LNCaP clone FGC (cell line): ENCODE data around the gene NMRK2.
"Not testable (repeated sequence)": the region's sequence is repeated elsewhere in the genome, so short reads cannot be mapped to it uniquely, and the experiment has no call there.

ENCODE experiments used
- DNase-seq: peaks from one replicate; pipeline ENCODE4 v3.0.0-alpha.2; 2011; ENCODE audit warnings: low read depth
- H3K4me3 ChIP-seq: 2 replicates; pipeline ENCODE4 v1.5.1; 2011; ENCODE audit warnings: mild to moderate bottlenecking, low read depth, low read length, control low read depth
- TF ChIP-seq, protein P1 (sequence below): IDR thresholded peaks from 2 replicates; pipeline ENCODE4 v1.5.1; 2012; ENCODE audit warnings: mild to moderate bottlenecking; ENCODE audit not compliant: control insufficient read depth, insufficient read depth; ENCODE audit errors: extremely low read depth

Gene NMRK2

DNA sequence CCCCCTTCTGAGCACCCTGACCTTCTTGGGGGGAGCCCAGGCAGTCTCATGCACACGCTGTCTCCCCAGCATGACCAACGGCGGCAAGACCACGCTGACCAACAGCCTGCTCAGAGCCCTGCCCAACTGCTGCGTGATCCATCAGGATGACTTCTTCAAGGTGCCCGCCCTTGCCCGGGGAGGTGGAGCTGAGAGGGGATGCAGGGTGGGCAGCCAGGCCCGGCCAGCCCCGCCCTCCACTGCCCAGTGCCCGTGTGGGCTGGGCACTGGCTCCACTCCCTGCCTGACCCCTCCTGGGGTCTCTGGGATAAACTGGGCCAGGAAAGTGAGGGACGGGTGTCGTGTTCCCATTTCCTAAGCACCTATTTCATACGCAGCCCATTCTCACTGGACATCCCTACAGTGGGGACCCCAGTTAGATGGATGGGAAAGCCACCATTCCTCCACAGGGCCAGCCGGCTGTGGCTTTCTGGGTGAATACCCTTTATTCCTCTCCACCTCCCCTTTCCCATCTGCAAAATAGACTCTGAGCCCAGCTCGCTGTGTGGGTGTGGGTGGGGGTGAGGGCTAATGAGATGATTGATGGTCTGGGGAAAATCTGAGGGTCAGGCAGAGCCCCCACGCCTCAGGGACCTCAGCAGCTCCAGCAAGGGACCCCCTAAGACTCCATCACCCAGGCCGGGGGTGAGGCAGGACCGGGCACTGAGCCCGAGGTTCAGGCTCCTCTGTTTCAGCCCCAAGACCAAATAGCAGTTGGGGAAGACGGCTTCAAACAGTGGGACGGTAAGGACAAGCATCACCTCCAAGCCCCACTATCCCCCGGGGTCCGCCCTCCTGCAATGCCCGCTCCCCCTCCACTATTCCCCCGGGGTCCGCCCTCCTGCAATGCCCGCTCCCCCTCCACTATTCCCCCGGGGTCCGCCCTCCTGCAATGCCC is 3.9 kb downstream of the NMRK2 start:
- no peak overlapping the region for H3K4me3 ChIP-seq
- no peak for DNase-seq
- TF ChIP-seq, protein P1, sequence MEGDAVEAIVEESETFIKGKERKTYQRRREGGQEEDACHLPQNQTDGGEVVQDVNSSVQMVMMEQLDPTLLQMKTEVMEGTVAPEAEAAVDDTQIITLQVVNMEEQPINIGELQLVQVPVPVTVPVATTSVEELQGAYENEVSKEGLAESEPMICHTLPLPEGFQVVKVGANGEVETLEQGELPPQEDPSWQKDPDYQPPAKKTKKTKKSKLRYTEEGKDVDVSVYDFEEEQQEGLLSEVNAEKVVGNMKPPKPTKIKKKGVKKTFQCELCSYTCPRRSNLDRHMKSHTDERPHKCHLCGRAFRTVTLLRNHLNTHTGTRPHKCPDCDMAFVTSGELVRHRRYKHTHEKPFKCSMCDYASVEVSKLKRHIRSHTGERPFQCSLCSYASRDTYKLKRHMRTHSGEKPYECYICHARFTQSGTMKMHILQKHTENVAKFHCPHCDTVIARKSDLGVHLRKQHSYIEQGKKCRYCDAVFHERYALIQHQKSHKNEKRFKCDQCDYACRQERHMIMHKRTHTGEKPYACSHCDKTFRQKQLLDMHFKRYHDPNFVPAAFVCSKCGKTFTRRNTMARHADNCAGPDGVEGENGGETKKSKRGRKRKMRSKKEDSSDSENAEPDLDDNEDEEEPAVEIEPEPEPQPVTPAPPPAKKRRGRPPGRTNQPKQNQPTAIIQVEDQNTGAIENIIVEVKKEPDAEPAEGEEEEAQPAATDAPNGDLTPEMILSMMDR = no peak

DNA sequence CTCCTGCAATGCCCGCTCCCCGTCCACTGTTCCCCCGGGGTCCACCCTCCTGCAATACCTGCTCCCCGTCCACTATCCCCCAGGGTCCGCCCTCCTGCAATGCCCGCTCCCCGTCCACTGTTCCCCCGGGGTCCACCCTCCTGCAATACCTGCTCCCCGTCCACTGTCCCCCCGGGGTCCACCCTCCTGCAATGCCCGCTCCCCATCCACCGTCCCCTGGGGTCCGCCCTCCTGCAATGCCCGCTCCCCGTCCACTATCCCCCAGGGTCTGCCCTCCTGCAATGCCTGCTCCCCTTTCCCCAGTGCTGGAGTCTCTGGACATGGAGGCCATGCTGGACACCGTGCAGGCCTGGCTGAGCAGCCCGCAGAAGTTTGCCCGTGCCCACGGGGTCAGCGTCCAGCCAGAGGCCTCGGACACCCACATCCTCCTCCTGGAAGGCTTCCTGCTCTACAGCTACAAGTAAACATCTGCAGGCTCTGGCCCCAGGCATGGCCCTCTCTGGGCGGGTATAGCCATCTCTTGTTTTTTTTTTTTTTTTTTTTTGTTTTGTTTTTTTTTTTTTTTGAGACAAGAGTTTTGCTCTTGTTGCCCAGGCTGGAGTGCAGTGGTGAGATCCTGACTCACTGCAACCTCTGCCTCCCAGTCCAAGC is 5.6 kb downstream of the NMRK2 start:
- not testable (repeated sequence) for DNase-seq, H3K4me3 ChIP-seq

DNA sequence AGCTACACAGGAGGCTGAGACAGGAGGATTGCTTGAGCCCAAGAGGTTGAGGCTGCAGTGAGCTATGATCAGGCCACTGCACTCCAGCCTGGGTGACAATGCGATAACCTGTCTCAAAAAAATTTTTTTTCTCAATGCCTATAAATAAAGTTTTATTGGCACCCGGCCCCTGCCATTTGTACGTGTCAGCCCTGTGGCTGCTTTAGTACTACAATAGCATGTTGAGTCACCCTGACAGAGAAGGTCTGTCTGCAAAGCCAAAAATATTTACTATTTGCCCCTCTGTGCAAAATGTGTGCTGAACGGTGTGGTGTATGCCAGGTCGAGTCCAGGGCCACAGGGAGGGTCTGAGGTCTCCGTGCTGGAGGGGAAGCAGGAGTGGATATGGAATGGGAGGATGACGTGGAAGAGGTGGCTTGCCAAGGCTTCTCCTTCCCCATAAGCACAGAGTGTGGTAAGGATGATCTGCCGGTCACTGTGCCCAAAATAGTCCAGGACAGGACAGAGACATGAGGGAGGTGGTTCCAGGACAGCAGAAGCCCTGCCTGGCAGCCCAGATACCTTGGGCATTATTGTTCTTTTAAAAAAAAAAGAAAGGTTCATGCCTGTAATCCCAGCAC is 10.0 kb downstream of the NMRK2 start:
- DNase-seq = no peak
- H3K4me3 ChIP-seq = no peak overlapping the region
- TF ChIP-seq, protein P1 = no peak

- no peak for DNase-seq
- TF ChIP-seq, protein P1 = no peak
- H3K4me3 ChIP-seq = no peak overlapping the region
Observed at GRCh38 chr19:3944018-3944721, 11.3 kb downstream of the NMRK2 start.

GRCh38 chr19:3945838-3946237 is 13.0 kb downstream of the NMRK2 start:
- H3K4me3 ChIP-seq = no peak overlapping the region
- no peak for DNase-seq
- TF ChIP-seq, protein P1 = no peak

GRCh38 chr19:3947316-3947933 is 14.6 kb downstream of the NMRK2 start:
- H3K4me3 ChIP-seq, DNase-seq: not testable (repeated sequence)

DNA sequence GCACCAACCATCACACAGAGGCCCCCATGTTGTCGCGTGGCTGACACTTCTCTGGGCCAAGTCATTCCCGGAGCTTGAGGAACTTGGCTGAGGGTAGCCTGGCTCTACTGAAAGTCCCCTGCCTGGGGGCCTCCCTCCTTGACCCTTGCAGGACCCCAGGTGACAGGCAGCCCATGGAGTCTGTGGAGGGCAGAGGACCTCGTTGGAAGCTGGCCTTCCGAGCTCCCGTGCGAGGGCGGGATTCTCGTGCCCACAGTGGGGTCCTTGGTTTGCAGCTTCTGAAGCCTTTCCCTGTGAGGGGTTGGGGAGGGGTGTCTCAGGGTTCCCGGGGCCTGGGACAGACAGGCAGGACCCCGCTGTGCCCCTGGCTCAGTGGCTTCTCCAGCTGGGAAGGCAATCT is 16.4 kb downstream of the NMRK2 start:
- TF ChIP-seq, protein P1 = no peak
- no peak overlapping the region for H3K4me3 ChIP-seq
- DNase-seq = no peak
